GM23248 (cell line): Measurements from ENCODE around the gene PLPPR4. TPM values are rescaled to one million over a fixed set of nuclear protein-coding genes. Genes with fewer than 3 reads are reported as not detected.

ENCODE experiments used
- DNase-seq: peaks from one replicate; pipeline ENCODE4 v3.0.0-alpha.2; 2015
- H2AFZ ChIP-seq: fragments of 200-600 bp; sonication (generic); 2 replicates; pipeline ENCODE4 v1.6.1; 2016; ENCODE audit warnings: antibody characterized with exemption
- H3F3A ChIP-seq: fragments of 200-600 bp; sonication (generic); 2 replicates; pipeline ENCODE4 v1.6.1; 2016; ENCODE audit warnings: mild to moderate bottlenecking, antibody characterized with exemption, mixed run types; ENCODE audit not compliant: insufficient read depth
- H3K27ac ChIP-seq: fragments of 200-600 bp; sonication (generic); 2 replicates; pipeline ENCODE4 v1.5.1; 2016; ENCODE audit warnings: mild to moderate bottlenecking
- H3K27me3 ChIP-seq: fragments of 200-600 bp; sonication (generic); replicated peaks from 2 replicates; pipeline ENCODE4 v1.6.1; 2016; ENCODE audit warnings: mild to moderate bottlenecking; ENCODE audit not compliant: insufficient read depth
- H3K36me3 ChIP-seq: fragments of 200-600 bp; sonication (generic); 2 replicates; pipeline ENCODE4 v1.6.1; 2016; ENCODE audit warnings: low read depth, mild to moderate bottlenecking
- H3K4me1 ChIP-seq: fragments of 200-600 bp; sonication (generic); 2 replicates; pipeline ENCODE4 v1.6.1; 2016; ENCODE audit warnings: mild to moderate bottlenecking; ENCODE audit not compliant: insufficient read depth
- H3K4me2 ChIP-seq: fragments of 200-600 bp; sonication (generic); one replicate; pipeline ENCODE4 v1.6.1; 2016; ENCODE audit warnings: mild to moderate bottlenecking; ENCODE audit not compliant: unreplicated experiment
- H3K4me3 ChIP-seq: fragments of 200-600 bp; sonication (generic); 2 replicates; pipeline ENCODE4 v1.5.1; 2016; ENCODE audit warnings: mild to moderate bottlenecking
- H3K79me2 ChIP-seq: fragments of 200-600 bp; sonication (generic); 2 replicates; pipeline ENCODE4 v1.6.1; 2016; ENCODE audit warnings: mild to moderate bottlenecking; ENCODE audit not compliant: insufficient read depth
- H3K9ac ChIP-seq: fragments of 200-600 bp; sonication (generic); 2 replicates; pipeline ENCODE4 v1.6.1; 2016; ENCODE audit warnings: mild to moderate bottlenecking
- H3K9me2 ChIP-seq: fragments of 200-600 bp; sonication (generic); 2 replicates; pipeline ENCODE4 v1.6.1; 2016; ENCODE audit warnings: mixed run types, mild to moderate bottlenecking, moderate library complexity; ENCODE audit not compliant: insufficient read depth
- H3K9me3 ChIP-seq: fragments of 200-600 bp; sonication (generic); one replicate; pipeline ENCODE4 v1.6.1; 2017; ENCODE audit warnings: low read depth
- H4K20me1 ChIP-seq: fragments of 200-600 bp; sonication (generic); 2 replicates; pipeline ENCODE4 v1.6.0; 2016; ENCODE audit not compliant: insufficient read depth
- EZH2 ChIP-seq: fragments of 200-600 bp; sonication (generic); IDR thresholded peaks from 2 replicates; pipeline ENCODE4 v1.6.1; 2018; ENCODE audit warnings: antibody characterized with exemption, mild to moderate bottlenecking; ENCODE audit not compliant: insufficient read depth, poor library complexity, severe bottlenecking
- EZH2phosphoT487 ChIP-seq: fragments of 200-600 bp; sonication (generic); IDR thresholded peaks from 2 replicates; pipeline ENCODE4 v1.6.1; 2018; ENCODE audit warnings: antibody characterized with exemption, moderate library complexity, mild to moderate bottlenecking, low read depth; ENCODE audit not compliant: insufficient read depth
- WGBS, 2 experiments: methylation state at CpG; one replicate each; pipeline ENCODE4 v1.1.6; 2015 to 2017; ENCODE audit warnings: low lambda C conversion rate in 2 of 2, low coverage in 1 of 2; ENCODE audit errors: missing lambda C conversion rate in 2 of 2; 5-methylcytosine and 5-hydroxymethylcytosine counted together
- in situ Hi-C: fragments of 300-500 bp; cut with MboI; formaldehyde crosslinking; loops from 2 replicates; pipeline ENCODE4 v1.15.0; 2020
- polyA plus RNA-seq: library from polyadenylated mRNA; unstranded; fragments of >200 nt; fragmentation: Nextera tagmentation; extraction: Ambion mirVana; gene quantifications from 2 replicates; pipeline ENCODE4 v1.2.1, GENCODE V29; 2016
- total RNA-seq: library from RNA; depleted of rRNA; stranded (reverse); fragments of >200 nt; shearing (Covaris generic); gene quantifications from 2 replicates; pipeline ENCODE4 v1.2.3, GENCODE V29; 2014

The PLPPR4 gene
- total and polyA plus RNA-seq, 2 experiments from 2014 or later, result 0.79 to 1.7 TPM

- H2AFZ ChIP-seq, result no peak overlapping the region
- H3K79me2 ChIP-seq, result no peaks in the 10 kb centered on the region
- TF ChIP-seq EZH2phosphoT487 (no peak), EZH2 (no peak)
- no peak overlapping the region for H3K9ac ChIP-seq
- no peaks in the 10 kb centered on the region for H3K4me1 ChIP-seq
- H3K27me3 ChIP-seq, result peaks cover 4% of the 10 kb centered on the region
- no peak for DNase-seq
- in situ Hi-C loops, result no loop called here
- no peaks in the 10 kb centered on the region for H3K9me3 ChIP-seq
- no peaks in the 10 kb centered on the region for H3K9me2 ChIP-seq
- H3K27ac ChIP-seq, result no peak overlapping the region
- no peaks in the 10 kb centered on the region for H3K36me3 ChIP-seq
- H3F3A ChIP-seq, result no peaks in the 10 kb centered on the region
- WGBS, 2 experiments, result 24 to 26% methylated on average over 2 of the region's 2 CpGs
- H4K20me1 ChIP-seq, result no peaks in the 10 kb centered on the region
- H3K4me2 ChIP-seq, result no peak overlapping the region
- no peak overlapping the region for H3K4me3 ChIP-seq
Observed at GRCh38 chr1:99240621-99241020, 23.7 kb upstream of the PLPPR4 start.

GRCh38 chr1:99246152-99246551 lies 18.1 kb upstream of the PLPPR4 start:
- no peaks in the 10 kb centered on the region for H3K4me1 ChIP-seq
- 52 to 55% methylated on average over 3 of the region's 3 CpGs for WGBS, 2 experiments
- H3K9me3 ChIP-seq, result no peaks in the 10 kb centered on the region
- H3K36me3 ChIP-seq, result no peaks in the 10 kb centered on the region
- no peak for DNase-seq
- H3K9ac ChIP-seq, result no peak overlapping the region
- H3K27ac ChIP-seq, result no peak overlapping the region
- no peak overlapping the region for H2AFZ ChIP-seq
- peaks cover 4% of the 10 kb centered on the region for H3K27me3 ChIP-seq
- H4K20me1 ChIP-seq, result no peaks in the 10 kb centered on the region
- H3F3A ChIP-seq, result no peaks in the 10 kb centered on the region
- H3K4me3 ChIP-seq, result no peak overlapping the region
- no peak overlapping the region for H3K4me2 ChIP-seq
- no peaks in the 10 kb centered on the region for H3K79me2 ChIP-seq
- in situ Hi-C loops, result no loop called here
- TF ChIP-seq EZH2phosphoT487 (no peak), EZH2 (no peak)
- no peaks in the 10 kb centered on the region for H3K9me2 ChIP-seq

DNA sequence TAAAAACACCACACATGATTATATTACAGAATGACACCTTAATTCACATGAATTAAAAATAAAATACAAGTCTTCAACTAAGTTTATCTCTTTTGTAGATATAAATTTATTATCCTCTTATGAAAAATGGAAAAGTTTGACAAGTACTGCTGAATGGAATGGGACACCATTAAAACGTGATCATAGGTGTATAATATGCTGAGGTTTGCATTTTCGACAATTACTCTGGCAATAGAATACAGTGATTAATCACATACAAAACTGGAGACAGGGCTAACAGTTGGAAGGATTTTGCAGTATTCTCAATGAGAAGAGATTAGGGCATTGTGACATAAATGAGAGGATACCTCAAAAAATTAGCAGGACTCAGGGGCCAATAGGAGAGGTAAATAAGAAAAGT lies 17.1 kb upstream of the PLPPR4 start:
- H4K20me1 ChIP-seq, result no peaks in the 10 kb centered on the region
- H3K36me3 ChIP-seq, result no peaks in the 10 kb centered on the region
- WGBS, 2 experiments, result 53 to 56% methylated on average over 2 of the region's 2 CpGs
- no peaks in the 10 kb centered on the region for H3K9me2 ChIP-seq
- in situ Hi-C loops, result no loop called here
- no peaks in the 10 kb centered on the region for H3K4me1 ChIP-seq
- DNase-seq, result no peak
- H3K9ac ChIP-seq, result no peak overlapping the region
- no peaks in the 10 kb centered on the region for H3F3A ChIP-seq
- H3K4me3 ChIP-seq, result no peak overlapping the region
- no peak overlapping the region for H2AFZ ChIP-seq
- no peak overlapping the region for H3K27ac ChIP-seq
- H3K9me3 ChIP-seq, result no peaks in the 10 kb centered on the region
- no peaks in the 10 kb centered on the region for H3K79me2 ChIP-seq
- no peak for TF ChIP-seq EZH2
- TF ChIP-seq EZH2phosphoT487, result no peak
- no peak overlapping the region for H3K4me2 ChIP-seq
- peaks cover 3% of the 10 kb centered on the region for H3K27me3 ChIP-seq

GRCh38 chr1:99250728-99251127 lies 13.6 kb upstream of the PLPPR4 start:
- Histone ChIP-seq H3K27ac (no peak overlapping the region), H3K79me2 (no peaks in the 10 kb centered on the region), H3K9ac (no peak overlapping the region), H3K4me3 (no peak overlapping the region), H3K27me3 (no peaks in the 10 kb centered on the region), H3K4me2 (no peak overlapping the region), H2AFZ (no peak overlapping the region), H4K20me1 (no peaks in the 10 kb centered on the region), H3K9me2 (no peaks in the 10 kb centered on the region), H3F3A (no peaks in the 10 kb centered on the region), H3K4me1 (no peaks in the 10 kb centered on the region), H3K36me3 (no peaks in the 10 kb centered on the region), H3K9me3 (no peaks in the 10 kb centered on the region)
- TF ChIP-seq EZH2 (no peak), EZH2phosphoT487 (no peak)
- 43 to 51% methylated on average over 5 of the region's 5 CpGs for WGBS, 2 experiments
- no peak for DNase-seq
- in situ Hi-C loops, result no loop called here

- no peaks in the 10 kb centered on the region for H3F3A ChIP-seq
- no peak for TF ChIP-seq EZH2
- no peak for TF ChIP-seq EZH2phosphoT487
- no peaks in the 10 kb centered on the region for H3K4me1 ChIP-seq
- H4K20me1 ChIP-seq, result no peaks in the 10 kb centered on the region
- H3K9me3 ChIP-seq, result no peaks in the 10 kb centered on the region
- H3K4me2 ChIP-seq, result no peak overlapping the region
- no peaks in the 10 kb centered on the region for H3K36me3 ChIP-seq
- no peak overlapping the region for H3K4me3 ChIP-seq
- 62 to 77% methylated on average over 1 of the region's 1 CpG for WGBS, 2 experiments
- H3K27ac ChIP-seq, result no peak overlapping the region
- H3K9me2 ChIP-seq, result no peaks in the 10 kb centered on the region
- no peak for DNase-seq
- no peak overlapping the region for H2AFZ ChIP-seq
- in situ Hi-C loops, result no loop called here
- H3K79me2 ChIP-seq, result no peaks in the 10 kb centered on the region
- no peak overlapping the region for H3K9ac ChIP-seq
- no peaks in the 10 kb centered on the region; the same call in 1 of the 2 replicates for H3K27me3 ChIP-seq
Observed at GRCh38 chr1:99251308-99251707, 13.0 kb upstream of the PLPPR4 start.
